Activated CD4-positive, CD25-positive, alpha-beta regulatory T cell treated with anti-CD3 and anti-CD28 coated beads, Interleukin-2, amount 50 U/mL, for 24 hours (primary cell): ENCODE results near the gene PDIA5.
"Not testable (repeated sequence)": the region's sequence is repeated elsewhere in the genome, so short reads cannot be mapped to it uniquely, and the experiment has no call there.

Experiments
- ATAC-seq, 2 donors: fragments of 150-1000 bp; cut with Tn5 transposase; one replicate each; pipeline ENCODE4 v1.10.0; 2021; ENCODE audit warnings: mild to moderate bottlenecking in 1 of 2, moderate library complexity in 1 of 2

Gene PDIA5

DNA sequence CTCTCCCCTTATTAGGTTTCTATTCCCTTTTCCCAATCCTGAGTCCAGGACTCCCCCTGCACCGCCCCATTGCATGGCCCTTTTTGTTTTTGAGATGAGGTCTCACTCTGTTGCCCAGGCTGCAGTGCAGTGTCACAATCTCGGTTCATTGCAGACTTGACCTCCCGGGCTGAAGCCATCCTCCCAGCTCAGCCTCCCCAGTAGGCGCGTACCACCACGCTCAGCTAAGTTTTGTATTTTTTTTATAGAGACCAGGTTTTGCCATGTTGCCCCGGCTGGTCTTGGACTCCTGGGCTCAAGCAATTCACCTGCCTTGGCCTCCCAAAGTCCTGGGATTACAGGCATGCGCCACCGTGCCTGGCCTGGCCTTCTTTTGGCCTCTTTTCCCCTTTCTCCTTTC lies 29.3 kb downstream of the PDIA5 start:
- ATAC-seq = no peak

DNA sequence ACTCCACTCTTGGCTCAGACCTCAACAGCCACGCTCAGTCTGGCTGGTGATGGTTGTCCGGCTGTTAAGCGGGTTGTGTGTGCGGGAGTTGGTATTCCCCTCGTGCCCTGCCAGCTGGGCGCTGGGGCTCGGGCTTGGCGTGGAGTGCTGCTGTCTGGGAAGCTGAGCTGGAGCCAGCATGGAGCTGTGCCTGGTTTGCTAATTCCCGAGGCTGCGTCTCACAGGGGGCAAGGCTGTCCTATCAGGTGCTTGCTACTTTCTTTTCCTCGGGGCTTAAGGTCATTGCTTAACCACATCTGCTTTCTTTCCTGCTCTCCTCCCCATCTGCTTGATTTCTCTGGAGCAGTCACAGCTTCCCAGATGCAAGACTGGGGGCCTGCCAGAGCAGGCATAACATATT lies 29.9 kb downstream of the PDIA5 start:
- no peak for ATAC-seq

GRCh38 chr3:123098426-123099330 lies 31.9 kb downstream of the PDIA5 start:
- ATAC-seq = no peak

GRCh38 chr3:123099331-123100192 lies 32.7 kb downstream of the PDIA5 start:
- ATAC-seq = no peak

GRCh38 chr3:123100193-123100776 lies 33.5 kb downstream of the PDIA5 start:
- ATAC-seq = no peak

GRCh38 chr3:123102249-123102648 lies 35.4 kb downstream of the PDIA5 start:
- no peak for ATAC-seq

GRCh38 chr3:123102826-123103225 lies 36.0 kb downstream of the PDIA5 start:
- ATAC-seq = no peak

GRCh38 chr3:123104550-123104949 lies 37.7 kb downstream of the PDIA5 start:
- no peak for ATAC-seq

DNA sequence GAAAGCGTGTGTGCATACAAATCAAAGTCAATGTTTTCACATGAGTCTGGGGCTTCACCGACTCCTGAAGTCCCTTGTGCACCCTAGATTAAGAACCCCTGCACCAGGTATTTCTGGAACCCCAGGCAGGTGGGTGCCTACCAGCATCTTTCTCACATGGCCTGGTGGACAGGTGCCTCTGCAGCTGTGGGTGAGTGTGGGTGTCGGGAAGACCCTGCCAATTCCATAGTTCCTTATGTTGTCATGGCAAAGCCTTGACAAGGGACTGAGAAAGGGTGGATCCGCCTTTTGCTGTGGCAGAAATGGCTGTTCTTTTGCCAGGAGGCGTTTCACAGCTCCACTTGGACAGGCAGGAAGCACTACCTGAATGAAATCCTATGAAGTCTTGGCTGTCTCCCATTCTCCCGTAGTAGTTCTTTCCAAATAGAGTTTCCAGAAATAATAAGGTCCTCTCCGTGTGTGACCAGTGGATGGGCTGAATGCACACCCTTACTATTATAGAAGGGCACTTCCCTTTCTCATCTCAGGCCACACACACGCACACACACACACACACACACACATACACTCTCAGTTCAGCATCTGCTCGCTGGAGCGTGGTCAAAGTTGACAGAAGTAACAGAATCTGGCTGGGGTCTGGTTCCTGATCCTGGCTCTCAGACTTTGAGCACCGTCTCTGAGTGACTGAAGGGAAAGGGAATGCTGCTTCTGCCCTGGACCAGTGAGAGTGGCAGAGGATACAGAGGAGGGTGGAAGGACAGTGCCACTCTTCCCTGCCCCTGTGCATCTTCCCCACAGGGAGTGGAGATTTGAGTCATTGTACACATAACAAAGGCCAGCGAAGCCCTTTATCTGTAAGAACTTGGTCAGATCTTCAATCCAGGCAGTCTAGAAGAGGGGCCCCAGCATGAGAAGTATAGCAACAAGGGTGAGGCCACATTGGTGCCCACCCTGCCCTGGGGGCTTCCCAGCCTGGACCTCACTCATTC lies 38.7 kb downstream of the PDIA5 start:
- ATAC-seq = no peak

DNA sequence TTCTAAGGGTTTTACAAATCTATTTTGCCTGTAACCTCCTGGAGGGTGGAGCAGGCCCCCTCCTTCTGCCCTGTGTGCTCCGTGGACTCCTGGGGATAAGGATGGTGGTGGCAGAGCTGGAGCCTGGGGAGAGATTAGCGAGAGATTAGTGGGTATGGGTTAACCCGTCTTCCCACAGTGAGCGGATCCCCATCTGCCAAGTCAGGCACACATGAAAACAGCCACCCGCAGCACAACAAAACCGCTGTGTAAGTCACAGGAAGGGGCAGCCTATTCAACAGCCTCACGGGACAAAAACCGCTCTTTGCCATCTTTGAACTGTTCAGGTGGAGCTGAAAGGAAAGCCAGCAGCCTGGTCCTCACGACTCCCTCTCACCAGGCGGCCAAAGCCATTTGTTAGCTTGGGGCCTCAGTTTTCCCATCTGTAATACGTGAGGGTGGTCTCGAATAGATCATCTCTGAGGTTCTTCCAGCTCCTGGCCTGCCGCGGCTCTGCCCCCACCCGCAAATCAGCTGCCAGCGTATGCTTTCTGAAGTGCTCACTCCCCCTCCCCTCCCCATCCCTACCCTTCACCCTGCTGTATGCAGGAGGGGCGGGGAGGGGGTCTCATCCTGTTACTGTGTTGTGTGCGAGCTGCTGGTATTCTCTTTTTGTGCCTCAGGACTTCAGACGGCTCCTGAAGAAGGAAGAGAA lies 43.6 kb downstream of the PDIA5 start:
- ATAC-seq = no peak

DNA sequence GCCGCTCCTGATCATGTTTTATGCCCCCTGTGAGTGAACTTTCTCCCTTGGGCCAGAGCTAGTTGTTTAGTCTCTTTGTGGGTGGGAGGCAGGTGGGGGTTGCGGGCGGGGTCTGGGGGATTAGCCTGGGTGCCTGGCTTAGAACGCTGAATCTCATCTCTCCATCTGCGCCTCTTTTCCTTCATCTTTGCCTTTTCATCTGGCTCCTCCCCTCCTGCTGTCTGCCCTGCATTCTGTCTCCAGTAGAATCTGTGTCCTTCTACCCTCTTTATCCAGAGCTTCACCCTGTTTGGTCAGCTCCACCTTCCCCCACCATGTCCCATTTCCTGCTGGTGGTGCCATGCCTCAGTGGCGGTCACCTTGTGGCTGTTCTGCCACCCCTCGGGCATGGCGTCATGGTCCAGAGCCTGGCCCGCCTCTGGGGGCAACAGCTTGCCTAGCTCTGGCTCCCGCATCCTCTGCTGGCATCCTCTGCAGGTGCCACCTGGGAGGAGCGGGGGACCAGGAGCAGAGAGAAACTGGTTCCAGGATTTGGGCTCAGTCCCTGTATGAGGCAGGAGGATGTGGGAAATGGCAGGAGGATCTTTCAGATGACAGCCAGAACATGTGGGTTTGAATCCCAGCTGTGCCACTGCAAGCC lies 44.3 kb downstream of the PDIA5 start:
- ATAC-seq = no peak

DNA sequence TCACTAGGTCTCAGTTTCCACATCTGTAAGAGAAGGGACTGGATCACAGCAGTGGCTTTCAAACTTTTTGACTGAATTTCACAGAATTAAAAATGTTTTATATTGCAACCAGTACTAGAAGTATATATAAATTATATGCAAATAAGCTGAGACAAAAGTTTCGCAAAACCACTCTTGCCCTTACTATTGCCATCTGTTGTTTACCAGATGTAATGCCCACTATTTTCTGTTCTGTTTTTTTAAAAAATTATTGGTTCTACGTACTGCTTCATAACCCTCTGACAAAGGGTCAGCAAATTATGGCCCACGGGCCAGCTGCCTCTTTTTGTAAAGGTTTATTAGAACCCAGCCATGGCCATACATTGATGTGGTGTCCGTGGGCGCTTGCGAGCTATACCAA lies 44.8 kb downstream of the PDIA5 start:
- ATAC-seq = no peak

DNA sequence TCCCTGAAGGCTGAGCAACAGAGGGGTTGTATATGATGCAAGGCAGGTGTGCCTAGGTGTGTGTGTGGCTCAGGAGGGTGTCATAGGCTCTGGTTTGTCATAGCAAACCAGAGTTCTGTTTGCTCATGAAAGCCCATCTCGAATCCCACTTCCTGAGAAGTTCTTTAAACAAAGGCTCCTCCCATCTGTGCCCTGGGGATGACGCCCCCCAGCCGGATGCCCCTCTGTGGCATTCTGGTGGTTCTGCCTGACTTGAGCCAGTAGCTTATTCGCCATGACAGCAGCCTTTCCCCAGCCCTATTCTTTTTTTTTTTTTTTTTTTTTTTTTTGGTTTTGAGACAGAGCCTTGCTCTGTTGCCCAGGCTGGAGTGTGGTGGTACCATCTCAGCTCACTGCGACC lies 45.4 kb downstream of the PDIA5 start:
- no peak for ATAC-seq

GRCh38 chr3:123112656-123113055 lies 45.8 kb downstream of the PDIA5 start:
- not testable (repeated sequence) for ATAC-seq

- no peak for ATAC-seq
These were observed 47.1 kb downstream of the PDIA5 start for GRCh38 chr3:123113889-123114450.

DNA sequence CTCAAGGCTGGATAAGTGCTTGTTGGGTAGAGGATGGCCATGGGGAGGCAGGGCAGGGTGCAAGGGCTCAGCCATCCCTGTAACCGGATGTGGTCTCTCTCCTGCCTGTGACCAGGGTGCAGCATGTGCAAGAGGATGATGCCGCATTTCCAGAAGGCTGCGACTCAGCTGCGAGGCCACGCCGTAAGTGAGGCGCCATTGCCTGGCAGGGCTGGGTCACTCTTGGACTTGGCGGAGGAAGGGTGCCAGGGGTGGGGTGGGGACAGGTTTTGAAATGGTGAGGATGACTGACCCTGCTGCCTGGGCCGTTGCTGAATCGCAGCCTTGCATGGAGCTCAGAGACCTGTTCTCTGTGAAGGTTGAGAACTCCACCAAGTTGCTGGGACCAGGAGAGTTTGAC lies 49.3 kb downstream of the PDIA5 start:
- ATAC-seq = no peak

DNA sequence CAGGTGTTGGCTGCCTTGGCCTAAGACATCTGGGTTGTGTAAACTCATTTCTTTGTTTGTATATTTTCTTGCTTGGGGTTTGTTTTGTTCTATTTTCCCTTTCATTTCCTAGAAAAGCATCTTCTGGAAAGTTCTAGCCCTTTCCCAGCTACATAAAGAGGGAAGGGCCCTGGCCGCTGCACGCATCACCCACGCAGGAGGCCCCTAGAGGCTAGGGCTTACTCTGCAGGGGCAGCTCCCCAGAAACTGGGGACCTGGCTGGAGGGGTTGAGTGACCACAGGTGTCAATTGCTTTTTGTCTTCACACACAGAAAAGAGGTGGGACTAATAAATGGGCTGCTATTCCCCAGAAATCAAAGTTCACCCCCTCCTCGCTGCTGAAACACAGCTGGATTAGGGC lies 52.6 kb downstream of the PDIA5 start:
- no peak for ATAC-seq

DNA sequence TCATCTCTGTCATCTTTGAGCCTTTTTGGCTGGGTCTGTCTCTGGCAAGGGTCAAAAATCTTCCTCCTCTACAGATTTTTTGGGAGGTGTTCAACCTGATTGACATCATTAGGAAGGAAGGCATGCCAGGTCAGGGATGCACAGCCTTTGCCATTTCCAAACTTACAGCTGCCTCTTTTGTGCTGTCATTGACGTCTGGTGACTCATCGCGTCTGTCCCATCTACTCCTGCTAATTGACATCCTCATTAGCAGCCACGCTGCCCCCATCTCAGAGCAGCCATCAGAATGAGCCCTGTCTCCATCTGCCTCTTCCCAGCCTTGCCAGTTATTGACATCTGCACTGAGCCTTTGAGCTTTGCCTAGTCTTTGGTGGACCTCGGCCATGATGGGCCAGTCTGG lies 53.0 kb downstream of the PDIA5 start:
- ATAC-seq = no peak

GRCh38 chr3:123120573-123120972 lies 53.7 kb downstream of the PDIA5 start:
- no peak for ATAC-seq

DNA sequence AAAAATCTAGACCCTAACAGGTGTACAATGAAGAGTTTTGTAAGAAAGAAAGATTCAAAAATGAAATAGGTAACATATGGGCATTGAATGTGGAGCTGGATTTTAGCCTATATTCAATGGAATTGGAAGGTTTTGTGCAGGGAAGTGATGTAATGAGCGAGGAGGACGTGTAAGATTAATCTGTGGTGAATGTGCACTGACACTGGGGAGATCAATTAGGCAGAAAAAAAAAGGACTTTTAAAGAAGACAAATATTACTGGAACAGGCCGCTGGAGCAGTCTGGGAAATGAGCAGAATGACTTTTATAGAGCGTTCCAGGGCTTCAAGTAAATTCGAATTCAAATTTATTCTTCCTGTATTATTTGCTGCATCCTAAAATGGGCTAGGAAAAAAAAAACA lies 55.2 kb downstream of the PDIA5 start:
- no peak for ATAC-seq
